ENCODE measurements around the gene PNLIPRP3.

DNA sequence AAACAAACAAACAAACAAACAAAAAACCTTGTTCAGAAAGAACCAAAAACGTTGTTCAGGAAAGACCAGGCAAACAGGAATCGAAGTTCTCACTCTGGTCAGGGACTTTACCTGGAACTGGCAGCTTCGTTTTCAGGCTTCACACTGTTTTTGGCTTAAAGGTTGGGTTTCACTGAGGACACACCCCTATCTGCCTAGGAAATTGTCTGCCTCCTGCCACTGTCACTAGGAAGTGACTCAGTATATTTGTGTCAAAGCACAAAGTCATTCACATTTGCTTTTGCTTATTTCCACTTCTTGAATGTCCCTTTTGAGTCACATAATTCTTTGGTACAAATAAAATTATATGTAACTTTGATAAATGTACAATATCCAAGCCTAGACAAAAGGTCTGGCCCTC lies 37.9 kb downstream of the PNLIPRP3 start:
- TF ChIP-seq, protein P1, sequence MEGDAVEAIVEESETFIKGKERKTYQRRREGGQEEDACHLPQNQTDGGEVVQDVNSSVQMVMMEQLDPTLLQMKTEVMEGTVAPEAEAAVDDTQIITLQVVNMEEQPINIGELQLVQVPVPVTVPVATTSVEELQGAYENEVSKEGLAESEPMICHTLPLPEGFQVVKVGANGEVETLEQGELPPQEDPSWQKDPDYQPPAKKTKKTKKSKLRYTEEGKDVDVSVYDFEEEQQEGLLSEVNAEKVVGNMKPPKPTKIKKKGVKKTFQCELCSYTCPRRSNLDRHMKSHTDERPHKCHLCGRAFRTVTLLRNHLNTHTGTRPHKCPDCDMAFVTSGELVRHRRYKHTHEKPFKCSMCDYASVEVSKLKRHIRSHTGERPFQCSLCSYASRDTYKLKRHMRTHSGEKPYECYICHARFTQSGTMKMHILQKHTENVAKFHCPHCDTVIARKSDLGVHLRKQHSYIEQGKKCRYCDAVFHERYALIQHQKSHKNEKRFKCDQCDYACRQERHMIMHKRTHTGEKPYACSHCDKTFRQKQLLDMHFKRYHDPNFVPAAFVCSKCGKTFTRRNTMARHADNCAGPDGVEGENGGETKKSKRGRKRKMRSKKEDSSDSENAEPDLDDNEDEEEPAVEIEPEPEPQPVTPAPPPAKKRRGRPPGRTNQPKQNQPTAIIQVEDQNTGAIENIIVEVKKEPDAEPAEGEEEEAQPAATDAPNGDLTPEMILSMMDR (IDR thresholded peaks at IDR 0.05) = no peak
- TF ChIP-seq POLR2A (IDR thresholded peaks at IDR 0.05) = no peak
- no peak for TF ChIP-seq POLR2AphosphoS5 (IDR thresholded peaks at IDR 0.05)
